ENCODE measurements around the gene GABRB2.
"Not testable (repeated sequence)": the region's sequence is repeated elsewhere in the genome, so short reads cannot be mapped to it uniquely, and the experiment has no call there.

Gene GABRB2

DNA sequence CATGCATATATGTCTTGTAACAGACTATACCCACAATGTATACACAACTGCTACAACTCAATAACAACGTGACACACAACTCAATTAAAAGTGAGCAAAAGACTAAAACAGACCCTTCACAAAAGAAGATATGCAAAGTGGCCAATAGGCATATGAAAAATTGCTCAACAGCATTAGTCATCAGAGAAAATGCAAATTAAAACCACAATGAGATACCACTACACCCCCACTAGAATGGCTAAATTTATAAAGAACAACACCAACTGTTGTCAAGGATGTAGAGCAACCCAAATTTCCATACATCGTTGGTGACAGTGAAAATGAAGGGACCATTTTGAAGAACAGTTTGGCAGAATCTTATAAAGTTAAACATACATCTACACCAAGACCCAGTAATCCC lies 38.9 kb downstream of the GABRB2 start:
- DNase-seq (ENCODE audit: low read depth in 1 of 2, low spot score in 1 of 2): no peak
- Histone ChIP-seq H3K4me3 (replicated peaks; ENCODE audit: insufficient read depth, low read length) (no peak overlapping the region), H3K27ac (replicated peaks) (no peak overlapping the region), H3K27me3 (ENCODE audit: insufficient read depth, poor library complexity, severe bottlenecking) (no peaks in the 10 kb centered on the region)
- TF ChIP-seq POLR2AphosphoS5 (IDR thresholded peaks at IDR 0.05; ENCODE audit: low read depth) (no peak), GABPA (IDR thresholded peaks at IDR 0.05; ENCODE audit: low read depth) (no peak), REST (IDR thresholded peaks at IDR 0.05; ENCODE audit: insufficient replicate concordance, low read depth) (no peak), SPI1 (IDR thresholded peaks at IDR 0.05; ENCODE audit: borderline replicate concordance, low read depth) (no peak)
- TF ChIP-seq, protein P1, sequence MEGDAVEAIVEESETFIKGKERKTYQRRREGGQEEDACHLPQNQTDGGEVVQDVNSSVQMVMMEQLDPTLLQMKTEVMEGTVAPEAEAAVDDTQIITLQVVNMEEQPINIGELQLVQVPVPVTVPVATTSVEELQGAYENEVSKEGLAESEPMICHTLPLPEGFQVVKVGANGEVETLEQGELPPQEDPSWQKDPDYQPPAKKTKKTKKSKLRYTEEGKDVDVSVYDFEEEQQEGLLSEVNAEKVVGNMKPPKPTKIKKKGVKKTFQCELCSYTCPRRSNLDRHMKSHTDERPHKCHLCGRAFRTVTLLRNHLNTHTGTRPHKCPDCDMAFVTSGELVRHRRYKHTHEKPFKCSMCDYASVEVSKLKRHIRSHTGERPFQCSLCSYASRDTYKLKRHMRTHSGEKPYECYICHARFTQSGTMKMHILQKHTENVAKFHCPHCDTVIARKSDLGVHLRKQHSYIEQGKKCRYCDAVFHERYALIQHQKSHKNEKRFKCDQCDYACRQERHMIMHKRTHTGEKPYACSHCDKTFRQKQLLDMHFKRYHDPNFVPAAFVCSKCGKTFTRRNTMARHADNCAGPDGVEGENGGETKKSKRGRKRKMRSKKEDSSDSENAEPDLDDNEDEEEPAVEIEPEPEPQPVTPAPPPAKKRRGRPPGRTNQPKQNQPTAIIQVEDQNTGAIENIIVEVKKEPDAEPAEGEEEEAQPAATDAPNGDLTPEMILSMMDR (IDR thresholded peaks at IDR 0.05; ENCODE audit: insufficient read depth, low read length): no peak

GRCh38 chr5:161505160-161505559 lies 41.4 kb downstream of the GABRB2 start:
- not testable (repeated sequence) for DNase-seq (ENCODE audit: low read depth in 1 of 2, low spot score in 1 of 2); H3K27me3 ChIP-seq (ENCODE audit: insufficient read depth, poor library complexity, severe bottlenecking); H3K27ac ChIP-seq (replicated peaks); H3K4me3 ChIP-seq (replicated peaks; ENCODE audit: insufficient read depth, low read length)

DNA sequence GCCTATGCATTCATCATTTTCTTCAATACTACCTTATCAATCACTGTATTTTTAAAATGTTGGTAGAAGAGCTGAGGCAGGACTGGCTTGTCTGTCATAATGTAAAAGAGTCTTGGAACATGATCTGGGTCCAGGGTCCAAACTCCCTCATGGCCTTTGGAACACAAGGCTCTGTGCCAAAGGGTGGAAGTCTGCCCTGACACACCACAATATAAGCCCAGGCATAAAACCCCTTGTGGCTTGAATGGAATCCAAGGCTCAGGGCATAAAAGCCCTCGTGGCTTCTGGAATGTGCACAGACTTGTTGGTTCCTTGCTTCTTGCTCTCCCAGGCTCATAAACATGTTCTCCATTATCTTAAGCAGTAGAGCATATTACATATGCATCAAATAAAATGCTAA lies 48.0 kb downstream of the GABRB2 start:
- H3K4me3 ChIP-seq (replicated peaks; ENCODE audit: insufficient read depth, low read length): no peak overlapping the region
- no peaks in the 10 kb centered on the region for H3K27me3 ChIP-seq (ENCODE audit: insufficient read depth, poor library complexity, severe bottlenecking)
- no peak overlapping the region for H3K27ac ChIP-seq (replicated peaks)
- DNase-seq (ENCODE audit: low read depth in 1 of 2, low spot score in 1 of 2): no peak
- TF ChIP-seq, protein P1 (IDR thresholded peaks at IDR 0.05; ENCODE audit: insufficient read depth, low read length): no peak
- TF ChIP-seq POLR2AphosphoS5 (IDR thresholded peaks at IDR 0.05; ENCODE audit: low read depth): no peak
- TF ChIP-seq REST (IDR thresholded peaks at IDR 0.05; ENCODE audit: insufficient replicate concordance, low read depth): no peak
- TF ChIP-seq GABPA (IDR thresholded peaks at IDR 0.05; ENCODE audit: low read depth): no peak
- TF ChIP-seq SPI1 (IDR thresholded peaks at IDR 0.05; ENCODE audit: borderline replicate concordance, low read depth): no peak

DNA sequence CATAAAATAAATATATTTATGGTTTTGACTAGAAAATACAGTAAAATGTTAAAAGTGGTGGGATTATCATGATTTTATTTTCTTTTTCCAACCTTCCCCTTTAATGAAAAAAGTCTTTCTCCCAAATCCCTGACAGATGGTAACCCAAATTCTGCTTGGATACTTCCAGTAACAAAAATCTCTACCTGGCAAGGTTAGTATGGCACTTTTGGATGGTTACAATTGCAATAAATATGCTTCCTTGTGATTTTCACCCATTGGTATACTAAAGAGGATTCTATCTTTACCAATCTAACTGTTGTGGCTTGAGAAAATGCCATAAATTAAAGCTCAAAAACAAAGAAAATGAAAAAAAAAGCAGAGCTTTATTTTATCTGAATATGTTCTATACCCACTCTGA lies 62.8 kb downstream of the GABRB2 start:
- TF ChIP-seq, protein P1 (IDR thresholded peaks at IDR 0.05; ENCODE audit: insufficient read depth, low read length): no peak
- no peak for TF ChIP-seq GABPA (IDR thresholded peaks at IDR 0.05; ENCODE audit: low read depth)
- TF ChIP-seq REST (IDR thresholded peaks at IDR 0.05; ENCODE audit: insufficient replicate concordance, low read depth): no peak
- no peak for TF ChIP-seq SPI1 (IDR thresholded peaks at IDR 0.05; ENCODE audit: borderline replicate concordance, low read depth)
- no peak for TF ChIP-seq POLR2AphosphoS5 (IDR thresholded peaks at IDR 0.05; ENCODE audit: low read depth)
- Histone ChIP-seq H3K27me3 (ENCODE audit: insufficient read depth, poor library complexity, severe bottlenecking) (no peaks in the 10 kb centered on the region), H3K27ac (replicated peaks) (no peak overlapping the region), H3K4me3 (replicated peaks; ENCODE audit: insufficient read depth, low read length) (no peak overlapping the region)
- DNase-seq (ENCODE audit: low read depth in 1 of 2, low spot score in 1 of 2): no peak
